Fibroblast of lung (primary cell): ENCODE results near the gene SMARCE1.

Source experiments
- EZH2 ChIP-seq: IDR thresholded peaks from 2 replicates; pipeline ENCODE4 v1.5.1; 2012; ENCODE audit warnings: low read length, control low read depth, mild to moderate bottlenecking; ENCODE audit errors: missing control alignments
- TF ChIP-seq, protein P1 (sequence below), 2 donors: IDR thresholded peaks in 1 of 2; conservative IDR thresholded peaks in 1 of 2; 1 replicate in 1 of 2; 2 replicates in 1 of 2; pipeline ENCODE4 v1.5.1; 2011 to 2012; ENCODE audit warnings: low read length in 2 of 2, control low read depth in 1 of 2, inconsistent platforms in 1 of 2, low read depth in 1 of 2, mild to moderate bottlenecking in 1 of 2

DNA sequence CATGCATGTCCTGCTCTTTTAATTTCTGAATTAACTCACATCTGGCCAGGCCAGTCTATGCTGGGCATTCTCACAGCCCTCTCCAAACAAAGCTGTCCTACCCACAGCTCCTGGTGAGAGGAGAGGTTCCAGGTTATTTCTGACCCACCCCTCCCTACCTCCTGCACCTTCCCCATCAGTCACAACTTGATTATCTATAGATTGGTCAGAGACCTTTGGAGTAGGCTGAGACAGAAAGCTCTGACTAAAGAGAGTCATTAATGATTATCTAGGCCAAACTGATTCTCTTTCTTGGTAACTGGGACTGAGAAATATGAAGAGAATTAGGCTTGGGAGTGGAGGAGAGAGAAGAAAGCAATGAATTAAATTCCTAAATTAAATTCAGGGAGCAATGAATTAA lies 18.7 kb upstream of the SMARCE1 start:
- no peak for TF ChIP-seq EZH2
- TF ChIP-seq, protein P1, sequence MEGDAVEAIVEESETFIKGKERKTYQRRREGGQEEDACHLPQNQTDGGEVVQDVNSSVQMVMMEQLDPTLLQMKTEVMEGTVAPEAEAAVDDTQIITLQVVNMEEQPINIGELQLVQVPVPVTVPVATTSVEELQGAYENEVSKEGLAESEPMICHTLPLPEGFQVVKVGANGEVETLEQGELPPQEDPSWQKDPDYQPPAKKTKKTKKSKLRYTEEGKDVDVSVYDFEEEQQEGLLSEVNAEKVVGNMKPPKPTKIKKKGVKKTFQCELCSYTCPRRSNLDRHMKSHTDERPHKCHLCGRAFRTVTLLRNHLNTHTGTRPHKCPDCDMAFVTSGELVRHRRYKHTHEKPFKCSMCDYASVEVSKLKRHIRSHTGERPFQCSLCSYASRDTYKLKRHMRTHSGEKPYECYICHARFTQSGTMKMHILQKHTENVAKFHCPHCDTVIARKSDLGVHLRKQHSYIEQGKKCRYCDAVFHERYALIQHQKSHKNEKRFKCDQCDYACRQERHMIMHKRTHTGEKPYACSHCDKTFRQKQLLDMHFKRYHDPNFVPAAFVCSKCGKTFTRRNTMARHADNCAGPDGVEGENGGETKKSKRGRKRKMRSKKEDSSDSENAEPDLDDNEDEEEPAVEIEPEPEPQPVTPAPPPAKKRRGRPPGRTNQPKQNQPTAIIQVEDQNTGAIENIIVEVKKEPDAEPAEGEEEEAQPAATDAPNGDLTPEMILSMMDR (conservative IDR thresholded peaks at IDR 0.05 in 1 of 2, IDR thresholded peaks at IDR 0.05 in 1 of 2; ENCODE audit: low read depth in 1 of 2, low read length in 2 of 2), result no peak
